HT1080 (cell line): ENCODE measurements around the gene FAHD1. TPM values are rescaled to one million over a fixed set of nuclear protein-coding genes. Genes with fewer than 3 reads are reported as not detected.

Source experiments
- total RNA-seq: library from RNA; depleted of rRNA; stranded (reverse); fragments of >200 nt; shearing (Covaris generic); gene quantifications from 2 replicates; pipeline ENCODE4 v1.2.3, GENCODE V29; 2014; rRNA removed

FAHD1 gene
- total RNA-seq, 1 experiment from 2014 or later = 81.1 TPM

Other genes with a start within 250 kb of the FAHD1 start
- 3.3 and 5.0 TPM in 2 replicates for gene IFT140, start 215.1 kb upstream of the FAHD1 start, total RNA-seq
- 5.7 and 7.0 TPM in 2 replicates for gene CRAMP1, start 214.8 kb upstream of the FAHD1 start, total RNA-seq
- gene JPT2, start 148.9 kb upstream of the FAHD1 start, total RNA-seq = 87.1 and 111 TPM in 2 replicates
- 24.4 and 27.4 TPM in 2 replicates for gene MAPK8IP3, start 121.0 kb upstream of the FAHD1 start, total RNA-seq
- 7.3 and 7.4 TPM in 2 replicates for gene NME3, start 55.7 kb upstream of the FAHD1 start, total RNA-seq
- gene EME2, start 54.4 kb upstream of the FAHD1 start, total RNA-seq = 6.3 and 7.3 TPM in 2 replicates
- 248 and 271 TPM in 2 replicates for gene MRPS34, start 54.1 kb upstream of the FAHD1 start, total RNA-seq
- gene SPSB3, start 44.6 kb upstream of the FAHD1 start, total RNA-seq = 28.7 and 31.2 TPM in 2 replicates
- 123 and 137 TPM in 2 replicates for gene NUBP2, start 44.2 kb upstream of the FAHD1 start, total RNA-seq
- gene IGFALS, start 33.5 kb upstream of the FAHD1 start, total RNA-seq = not detected in 2 replicates
- 35.9 and 45.7 TPM in 2 replicates for gene HAGH, start 381 bp upstream of the FAHD1 start, total RNA-seq
- gene MEIOB, start 45.0 kb downstream of the FAHD1 start, total RNA-seq = not detected in 2 replicates
- gene HS3ST6, start 91.2 kb downstream of the FAHD1 start, total RNA-seq = not detected in 2 replicates
- gene MSRB1, start 116.0 kb downstream of the FAHD1 start, total RNA-seq = 26.1 and 38.7 TPM in 2 replicates
- not detected in 2 replicates for gene RPL3L, start 127.5 kb downstream of the FAHD1 start, total RNA-seq
- 559 and 621 TPM in 2 replicates for gene NDUFB10, start 132.3 kb downstream of the FAHD1 start, total RNA-seq
- 5,088 and 5,569 TPM in 2 replicates for gene RPS2, start 137.6 kb downstream of the FAHD1 start, total RNA-seq
- gene RNF151, start 139.7 kb downstream of the FAHD1 start, total RNA-seq = not detected in 2 replicates
- gene TBL3, start 144.8 kb downstream of the FAHD1 start, total RNA-seq = 47.8 and 53.4 TPM in 2 replicates
- 0.43 TPM in 1 of 2 replicates, not detected in the other for gene NOXO1, start 154.3 kb downstream of the FAHD1 start, total RNA-seq
- gene GFER, start 157.0 kb downstream of the FAHD1 start, total RNA-seq = 75.7 and 85.5 TPM in 2 replicates
- 2.4 and 2.5 TPM in 2 replicates for gene SYNGR3, start 162.8 kb downstream of the FAHD1 start, total RNA-seq
- gene ZNF598, start 182.6 kb downstream of the FAHD1 start, total RNA-seq = 46.2 and 50.4 TPM in 2 replicates
- gene NPW, start 192.6 kb downstream of the FAHD1 start, total RNA-seq = 0.30 and 0.35 TPM in 2 replicates
- gene NHERF2, start 199.7 kb downstream of the FAHD1 start, total RNA-seq = 118 and 158 TPM in 2 replicates
- 61.5 and 90.5 TPM in 2 replicates for gene NTHL1, start 220.6 kb downstream of the FAHD1 start, total RNA-seq
- 50.2 and 59.6 TPM in 2 replicates for gene TSC2, start 220.8 kb downstream of the FAHD1 start, total RNA-seq